CD14-positive monocyte (primary cell): Measurements from ENCODE around the gene SEC14L1. TPM values are rescaled to one million over a fixed set of nuclear protein-coding genes. Genes with fewer than 3 reads are reported as not detected.

ENCODE experiments used
- DNase-seq, 3 donors: peaks; one replicate each; pipeline ENCODE4 v3.0.0-alpha.2; 2011 to 2022
- H2AFZ ChIP-seq: 2 replicates; pipeline ENCODE4 v1.6.0; 2012; ENCODE audit warnings: mild to moderate bottlenecking, low read depth, low read length, inconsistent platforms; ENCODE audit not compliant: insufficient read depth, poor library complexity, severe bottlenecking
- H3K27ac ChIP-seq, 2 donors: 1 replicate in 1 of 2; 2 replicates in 1 of 2; pipeline ENCODE4 v1.5.1; 2012 to 2013; ENCODE audit warnings: low read length in 2 of 2, control low read depth in 1 of 2, inconsistent platforms in 1 of 2, low read depth in 1 of 2, mild to moderate bottlenecking in 1 of 2
- H3K27me3 ChIP-seq, 2 donors: one replicate each; pipeline versions ENCODE4 v1.6.0 to v1.6.1; 2011 to 2013; ENCODE audit warnings: low read length in 2 of 2; ENCODE audit not compliant: control insufficient read depth in 2 of 2, insufficient read depth in 2 of 2
- H3K36me3 ChIP-seq, 2 donors: replicated peaks in 1 of 2; 1 replicate in 1 of 2; 2 replicates in 1 of 2; pipeline versions ENCODE4 v1.5.1 to v1.6.1; 2012 to 2013; ENCODE audit warnings: low read length in 2 of 2, control low read depth in 1 of 2, inconsistent platforms in 1 of 2, mild to moderate bottlenecking in 1 of 2; ENCODE audit not compliant: insufficient read depth in 2 of 2, control insufficient read depth in 1 of 2
- H3K4me1 ChIP-seq, 2 donors: 1 replicate in 1 of 2; 2 replicates in 1 of 2; pipeline versions ENCODE4 v1.5.1 to v1.6.1; 2012 to 2013; ENCODE audit warnings: low read length in 2 of 2, control low read depth in 1 of 2, inconsistent platforms in 1 of 2, mild to moderate bottlenecking in 1 of 2, moderate library complexity in 1 of 2; ENCODE audit not compliant: insufficient read depth in 2 of 2, control insufficient read depth in 1 of 2
- H3K4me2 ChIP-seq: replicated peaks from 2 replicates; pipeline ENCODE3; 2012; ENCODE audit warnings: low read length, moderate library complexity, mild to moderate bottlenecking; ENCODE audit not compliant: poor library complexity, severe bottlenecking; ENCODE audit errors: extremely low read depth
- H3K4me3 ChIP-seq, 3 experiments: fragments of 200-600 bp in 1 of 3; sonication (generic) in 1 of 3; replicated peaks in 1 of 3; 1 replicate in 2 of 3; 2 replicates in 1 of 3; pipeline ENCODE4 v1.5.1; 2011 to 2013; ENCODE audit warnings: low read length in 3 of 3, mild to moderate bottlenecking in 3 of 3, control low read depth in 2 of 3, low read depth in 2 of 3, inconsistent platforms in 1 of 3, moderate library complexity in 1 of 3
- H3K79me2 ChIP-seq: 2 replicates; pipeline ENCODE4 v1.6.0; 2012; ENCODE audit warnings: mild to moderate bottlenecking, control low read depth, inconsistent platforms, low read length, moderate library complexity; ENCODE audit not compliant: insufficient read depth
- H3K9ac ChIP-seq: 2 replicates; pipeline ENCODE4 v1.6.0; 2017; ENCODE audit warnings: low read length, mild to moderate bottlenecking; ENCODE audit not compliant: insufficient read depth, poor library complexity, severe bottlenecking
- H3K9me3 ChIP-seq, 2 donors: replicated peaks in 1 of 2; 1 replicate in 1 of 2; 2 replicates in 1 of 2; pipeline versions ENCODE4 v1.5.1 to v1.6.1; 2012 to 2013; ENCODE audit warnings: low read length in 2 of 2, control low read depth in 1 of 2; ENCODE audit not compliant: control insufficient read depth in 1 of 2, insufficient read depth in 1 of 2
- H4K20me1 ChIP-seq: 2 replicates; pipeline ENCODE4 v1.6.0; 2012; ENCODE audit warnings: mild to moderate bottlenecking, low read length, control low read depth, moderate library complexity; ENCODE audit not compliant: insufficient read depth
- H3K27ac Mint-ChIP-seq, 7 donors: one replicate each; pipeline ENCODE4 v1.8.0; 2020; ENCODE audit warnings: mild to moderate bottlenecking in 7 of 7, mixed read lengths in 7 of 7, moderate library complexity in 6 of 7, inconsistent platforms in 2 of 7
- H3K27me3 Mint-ChIP-seq, 3 donors: one replicate each; pipeline ENCODE4 v1.8.0; 2021 to 2022; ENCODE audit warnings: low read depth in 3 of 3, mild to moderate bottlenecking in 3 of 3, mixed read lengths in 3 of 3, moderate library complexity in 3 of 3, inconsistent platforms in 1 of 3
- H3K36me3 Mint-ChIP-seq, 2 donors: one replicate each; pipeline ENCODE4 v1.8.0; 2020; ENCODE audit warnings: mixed read lengths in 2 of 2, inconsistent platforms in 1 of 2, mild to moderate bottlenecking in 1 of 2
- H3K4me1 Mint-ChIP-seq: one replicate; pipeline ENCODE4 v1.8.0; 2020; ENCODE audit warnings: mild to moderate bottlenecking, mixed read lengths
- H3K4me3 Mint-ChIP-seq, 2 donors: one replicate each; pipeline ENCODE4 v1.8.0; 2020; ENCODE audit warnings: mild to moderate bottlenecking in 2 of 2, mixed read lengths in 2 of 2, moderate library complexity in 1 of 2
- H3K9me3 Mint-ChIP-seq, 7 donors: one replicate each; pipeline ENCODE4 v1.8.0; 2020 to 2022; ENCODE audit warnings: mixed read lengths in 7 of 7, mild to moderate bottlenecking in 6 of 7, moderate library complexity in 6 of 7, inconsistent platforms in 2 of 7
- WGBS: methylation state at CpG from one replicate; pipeline ENCODE4 v1.1.5; 2013; ENCODE audit warnings: missing lambda C conversion rate; ENCODE audit not compliant: insufficient coverage; 5-methylcytosine and 5-hydroxymethylcytosine counted together
- intact Hi-C, 2 donors: fragments of 100-400 bp; cut with micrococcal nuclease; formaldehyde crosslinking; loops; one replicate each; pipeline versions ENCODE4 v1.15.0 to v1.15.1; 2023
- polyA plus RNA-seq, 3 donors: library from polyadenylated mRNA; depleted of rRNA in 1 of 3; unstranded in 2 of 3; stranded (reverse) in 1 of 3; fragments of 300-500 nt in 2 of 3; fragments of >200 nt in 1 of 3; fragmentation: Illumina TruSeq in 2 of 3; gene quantifications; 1 replicate in 2 of 3; 2 replicates in 1 of 3; pipeline ENCODE4 v1.2.3, GENCODE V29; 2012 to 2021
- TF ChIP-seq, protein P1 (sequence below): fragments of 200-600 bp; IDR thresholded peaks from one replicate; pipeline ENCODE4 v1.8.0; 2022; ENCODE audit warnings: antibody characterized with exemption, mild to moderate bottlenecking

The SEC14L1 gene
- polyA plus RNA-seq, 3 donors, result 34.1 to 76.4 (median 43.2) TPM

DNA sequence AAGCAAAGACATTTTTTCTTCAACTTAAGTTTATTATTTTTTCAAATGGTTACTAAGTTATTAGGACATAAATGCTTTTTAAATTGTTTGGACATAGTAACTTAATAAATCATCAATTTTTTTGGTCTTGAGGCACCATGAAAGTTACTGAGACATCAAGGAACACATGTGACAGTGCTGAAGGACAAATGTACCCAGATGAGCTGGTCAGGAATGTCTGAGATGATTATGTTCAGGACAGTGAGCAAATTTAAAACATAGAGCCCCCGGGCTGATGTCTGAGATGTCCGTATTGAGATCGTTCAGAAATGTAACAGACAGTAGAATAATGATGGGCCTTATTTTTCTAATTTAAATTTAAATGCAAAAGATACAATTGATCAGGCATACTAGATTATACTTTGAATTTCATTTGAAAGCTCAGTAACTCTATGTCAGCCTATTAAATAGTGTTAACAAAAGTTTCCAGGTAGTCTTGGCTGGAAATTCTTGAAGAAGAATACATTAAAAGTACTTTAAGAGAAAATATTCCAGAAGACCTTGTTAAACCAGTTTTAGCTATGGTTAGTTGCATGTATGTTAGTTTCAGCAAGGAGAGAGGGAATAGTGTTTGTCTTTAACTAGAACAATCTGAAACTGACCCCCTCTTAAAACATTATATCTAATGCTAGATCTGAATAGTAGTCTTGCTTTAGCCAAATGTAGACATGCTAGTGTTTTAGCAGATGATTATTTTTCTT is 36.4 kb downstream of the SEC14L1 start:
- peaks cover 18 to 61% of the 10 kb centered on the region in 2 donors for H3K36me3 ChIP-seq
- no peak overlapping the region for H3K4me3 Mint-ChIP-seq
- no peak overlapping the region for H3K9ac ChIP-seq
- peaks cover 0 to 3% (median 0%) of the 10 kb centered on the region in 3 donors for H3K27me3 Mint-ChIP-seq
- peaks cover 96% of the 10 kb centered on the region for H3K79me2 ChIP-seq
- no peak for DNase-seq
- peaks cover 100% of the 10 kb centered on the region for H4K20me1 ChIP-seq
- H3K27me3 ChIP-seq, result no peaks in the 10 kb centered on the region
- H3K9me3 Mint-ChIP-seq, result peaks cover 24 to 39% (median 31%) of the 10 kb centered on the region in 7 donors
- H2AFZ ChIP-seq, result no peak overlapping the region
- H3K4me1 Mint-ChIP-seq, result peaks cover 12% of the 10 kb centered on the region
- no peak overlapping the region for H3K4me3 ChIP-seq
- H3K4me1 ChIP-seq, result peaks cover 7 to 10% of the 10 kb centered on the region in 2 donors
- TF ChIP-seq, protein P1, sequence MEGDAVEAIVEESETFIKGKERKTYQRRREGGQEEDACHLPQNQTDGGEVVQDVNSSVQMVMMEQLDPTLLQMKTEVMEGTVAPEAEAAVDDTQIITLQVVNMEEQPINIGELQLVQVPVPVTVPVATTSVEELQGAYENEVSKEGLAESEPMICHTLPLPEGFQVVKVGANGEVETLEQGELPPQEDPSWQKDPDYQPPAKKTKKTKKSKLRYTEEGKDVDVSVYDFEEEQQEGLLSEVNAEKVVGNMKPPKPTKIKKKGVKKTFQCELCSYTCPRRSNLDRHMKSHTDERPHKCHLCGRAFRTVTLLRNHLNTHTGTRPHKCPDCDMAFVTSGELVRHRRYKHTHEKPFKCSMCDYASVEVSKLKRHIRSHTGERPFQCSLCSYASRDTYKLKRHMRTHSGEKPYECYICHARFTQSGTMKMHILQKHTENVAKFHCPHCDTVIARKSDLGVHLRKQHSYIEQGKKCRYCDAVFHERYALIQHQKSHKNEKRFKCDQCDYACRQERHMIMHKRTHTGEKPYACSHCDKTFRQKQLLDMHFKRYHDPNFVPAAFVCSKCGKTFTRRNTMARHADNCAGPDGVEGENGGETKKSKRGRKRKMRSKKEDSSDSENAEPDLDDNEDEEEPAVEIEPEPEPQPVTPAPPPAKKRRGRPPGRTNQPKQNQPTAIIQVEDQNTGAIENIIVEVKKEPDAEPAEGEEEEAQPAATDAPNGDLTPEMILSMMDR, result no peak
- H3K27ac Mint-ChIP-seq, result no peak overlapping the region
- peaks cover 46 to 64% of the 10 kb centered on the region in 2 donors for H3K36me3 Mint-ChIP-seq
- H3K9me3 ChIP-seq, result peaks cover 32 to 33% of the 10 kb centered on the region in 2 donors
- H3K4me2 ChIP-seq, result no peak overlapping the region
- intact Hi-C loops, result no loop called here
- no CpG with 5 or more reads among the region's 3 CpGs for WGBS
- H3K27ac ChIP-seq, result no peak overlapping the region

DNA sequence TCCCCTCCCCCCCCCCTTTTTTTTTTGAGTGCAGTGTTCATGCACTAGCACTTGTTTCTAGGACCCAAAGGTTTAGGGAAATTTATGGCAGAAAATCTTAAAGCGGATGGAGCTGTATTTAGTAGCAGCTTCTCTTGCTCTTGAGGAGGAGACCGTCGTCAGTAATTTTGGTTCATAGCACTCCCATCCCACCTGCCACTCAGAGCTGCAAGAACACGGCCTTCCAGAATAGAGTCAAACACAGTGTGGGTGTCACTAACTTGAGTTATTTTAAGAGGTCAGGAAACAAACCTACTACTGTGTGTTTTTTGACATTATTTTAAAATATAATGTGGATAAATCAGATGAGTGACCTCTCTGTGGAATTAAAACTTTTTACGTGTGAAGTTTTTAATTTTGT is 37.3 kb downstream of the SEC14L1 start:
- H3K9ac ChIP-seq, result no peak overlapping the region
- H4K20me1 ChIP-seq, result peaks cover 100% of the 10 kb centered on the region
- no peak overlapping the region for H2AFZ ChIP-seq
- Mint-ChIP-seq H3K9me3 (peaks cover 19 to 30% (median 24%) of the 10 kb centered on the region in 7 donors), H3K27ac (peak overlapping the region in 1 of 7 donors; percentile 3), H3K36me3 (peaks cover 41 to 65% of the 10 kb centered on the region in 2 donors), H3K4me1 (peaks cover 20% of the 10 kb centered on the region), H3K27me3 (peaks cover 0 to 3% (median 0%) of the 10 kb centered on the region in 3 donors), H3K4me3 (no peak overlapping the region)
- no peaks in the 10 kb centered on the region for H3K27me3 ChIP-seq
- no peak for DNase-seq
- H3K4me3 ChIP-seq, result no peak overlapping the region
- no CpG with 5 or more reads among the region's 5 CpGs for WGBS
- H3K4me2 ChIP-seq, result no peak overlapping the region
- H3K4me1 ChIP-seq, result peaks cover 14 to 19% of the 10 kb centered on the region in 2 donors
- TF ChIP-seq, protein P1, result no peak
- no peak overlapping the region for H3K27ac ChIP-seq
- H3K9me3 ChIP-seq, result peaks cover 25 to 27% of the 10 kb centered on the region in 2 donors
- peaks cover 96% of the 10 kb centered on the region for H3K79me2 ChIP-seq
- peaks cover 17 to 52% of the 10 kb centered on the region in 2 donors for H3K36me3 ChIP-seq
- intact Hi-C loops, result no loop called here
